H1 (cell line): ENCODE measurements around the gene SPPL3. TPM values are rescaled to one million over a fixed set of nuclear protein-coding genes. Genes with fewer than 3 reads are reported as not detected.

Experiments used
- CTCF ChIA-PET: fragments of 300-600 bp; sonication (Branson Sonifier 250); formaldehyde crosslinking; loops from one replicate; lab custom pipeline; 2021; ENCODE audit not compliant: partially characterized antibody; lab: Charles Lee
- POLR2A ChIA-PET: fragments of 300-600 bp; sonication (Branson Sonifier 250); formaldehyde crosslinking; loops from one replicate; lab custom pipeline; 2021; ENCODE audit warnings: inconsistent platforms; ENCODE audit not compliant: partially characterized antibody; lab: Charles Lee
- DNase-seq, 2 experiments: peaks; one replicate each; pipeline versions ENCODE4 v3.0.0 to v3.0.0-alpha.2; 2010 to 2022; ENCODE audit warnings: low spot score in 2 of 2, low read depth in 1 of 2, mixed read lengths in 1 of 2
- FAIRE-seq: peaks from 2 replicates; lab custom pipeline; 2011; peaks lifted over from hg19 to GRCh38; lab: Jason Lieb, UNC
- H2AFZ ChIP-seq: 2 replicates; pipeline ENCODE4 v1.8.1; 2012; ENCODE audit warnings: low read length, inconsistent platforms
- H2AK5ac ChIP-seq: 2 replicates; pipeline ENCODE4 v1.6.1; 2013; ENCODE audit warnings: low read depth, low read length
- H2BK120ac ChIP-seq: replicated peaks from 2 replicates; pipeline ENCODE3; 2013; ENCODE audit warnings: low read depth, low read length, inconsistent platforms
- H2BK12ac ChIP-seq: 2 replicates; pipeline ENCODE4 v1.6.1; 2013; ENCODE audit warnings: low read depth, low read length
- H2BK15ac ChIP-seq: 2 replicates; pipeline ENCODE4 v1.6.1; 2013; ENCODE audit warnings: low read length
- H2BK20ac ChIP-seq: 2 replicates; pipeline ENCODE4 v1.6.1; 2013; ENCODE audit warnings: low read length
- H2BK5ac ChIP-seq: 2 replicates; pipeline ENCODE4 v1.6.1; 2013; ENCODE audit warnings: low read depth, low read length
- H3K14ac ChIP-seq: 2 replicates; pipeline ENCODE4 v1.6.1; 2013; ENCODE audit warnings: inconsistent platforms; ENCODE audit not compliant: insufficient read length
- H3K18ac ChIP-seq: 2 replicates; pipeline ENCODE4 v1.6.1; 2013; ENCODE audit warnings: low read length; ENCODE audit errors: extremely low read depth
- H3K23ac ChIP-seq: 2 replicates; pipeline ENCODE4 v1.6.1; 2013; ENCODE audit warnings: inconsistent platforms; ENCODE audit not compliant: insufficient read length
- H3K23me2 ChIP-seq: 2 replicates; pipeline ENCODE4 v1.6.1; 2013; ENCODE audit warnings: low read depth, low read length
- H3K27ac ChIP-seq: 2 replicates; pipeline ENCODE4 v1.6.1; 2011; ENCODE audit warnings: low read depth, low read length, inconsistent platforms
- H3K27me3 ChIP-seq, 4 experiments: replicated peaks in 1 of 4; 1 replicate in 1 of 4; 2 replicates in 3 of 4; pipeline versions ENCODE4 v1.6.1 to v1.8.1; 2011 to 2013; ENCODE audit warnings: low read length in 3 of 4, mild to moderate bottlenecking in 3 of 4, inconsistent platforms in 2 of 4, mixed read lengths in 2 of 4, moderate library complexity in 1 of 4; ENCODE audit not compliant: control insufficient read depth in 3 of 4, insufficient read depth in 3 of 4; ENCODE audit errors: extremely low read depth in 1 of 4
- H3K36me3 ChIP-seq, 4 experiments: 2 replicates each; pipeline versions ENCODE4 v1.6.1 to v1.8.1; 2011 to 2013; ENCODE audit warnings: mild to moderate bottlenecking in 4 of 4, low read length in 3 of 4, moderate library complexity in 2 of 4, control low read depth in 1 of 4, inconsistent platforms in 1 of 4; ENCODE audit not compliant: insufficient read depth in 4 of 4, control insufficient read depth in 2 of 4
- H3K4ac ChIP-seq: replicated peaks from 2 replicates; pipeline ENCODE3; 2013; ENCODE audit warnings: low read length, low read depth, mixed read lengths, inconsistent platforms; ENCODE audit not compliant: insufficient read length
- H3K4me1 ChIP-seq, 4 experiments: replicated peaks in 1 of 4; 1 replicate in 1 of 4; 2 replicates in 3 of 4; pipeline versions ENCODE4 v1.6.1 to v1.8.1; 2011 to 2013; ENCODE audit warnings: low read length in 3 of 4, inconsistent platforms in 2 of 4, mixed read lengths in 1 of 4; ENCODE audit not compliant: insufficient read depth in 4 of 4, control insufficient read depth in 3 of 4
- H3K4me2 ChIP-seq, 2 experiments: 2 replicates each; pipeline versions ENCODE4 v1.6.1 to v1.8.1; 2011 to 2013; ENCODE audit warnings: low read depth in 2 of 2, low read length in 2 of 2, control low read depth in 1 of 2, inconsistent platforms in 1 of 2, mild to moderate bottlenecking in 1 of 2; ENCODE audit not compliant: insufficient read depth in 1 of 2
- H3K4me3 ChIP-seq, 4 experiments: fragments of 200-600, 300-600 bp in 1 of 4; sonication (generic), shearing (Covaris generic), sonication (Bioruptor Twin) in 1 of 4; 2 replicates each; pipeline versions ENCODE4 v1.5.1 to v1.8.1; 2011 to 2016; ENCODE audit warnings: low read length in 4 of 4, low read depth in 3 of 4, control low read depth in 2 of 4, inconsistent platforms in 2 of 4, mild to moderate bottlenecking in 2 of 4, mixed read lengths in 1 of 4, moderate library complexity in 1 of 4; ENCODE audit not compliant: insufficient read depth in 2 of 4; ENCODE audit errors: extremely low read depth in 1 of 4
- H3K56ac ChIP-seq: replicated peaks from 2 replicates; pipeline ENCODE3; 2013; ENCODE audit warnings: low read depth, mild to moderate bottlenecking, mixed read lengths, low read length, inconsistent platforms; ENCODE audit not compliant: insufficient read length
- H3K79me1 ChIP-seq: 2 replicates; pipeline ENCODE4 v1.6.1; 2013; ENCODE audit warnings: low read depth, low read length, control low read depth
- H3K79me2 ChIP-seq, 2 experiments: 2 replicates each; pipeline versions ENCODE4 v1.6.1 to v1.8.1; 2012 to 2013; ENCODE audit warnings: low read length in 2 of 2, mild to moderate bottlenecking in 2 of 2, inconsistent platforms in 1 of 2; ENCODE audit not compliant: insufficient read depth in 2 of 2, control insufficient read depth in 1 of 2
- H3K9ac ChIP-seq, 4 experiments: replicated peaks in 1 of 4; 1 replicate in 1 of 4; 2 replicates in 3 of 4; pipeline versions ENCODE4 v1.6.1 to v1.8.1; 2011 to 2013; ENCODE audit warnings: low read depth in 3 of 4, low read length in 3 of 4, control low read depth in 2 of 4, mild to moderate bottlenecking in 2 of 4, moderate library complexity in 2 of 4, inconsistent platforms in 1 of 4; ENCODE audit errors: extremely low read depth in 1 of 4
- H3K9me3 ChIP-seq, 2 experiments: 2 replicates each; pipeline versions ENCODE4 v1.6.1 to v1.8.1; 2012 to 2013; ENCODE audit warnings: mild to moderate bottlenecking in 2 of 2, moderate library complexity in 2 of 2, control low read depth in 1 of 2, inconsistent platforms in 1 of 2, low read depth in 1 of 2, low read length in 1 of 2, mixed read lengths in 1 of 2; ENCODE audit not compliant: insufficient read depth in 2 of 2
- H4K20me1 ChIP-seq, 2 experiments: replicated peaks in 1 of 2; 2 replicates each; pipeline versions ENCODE3 to v1.8.1; 2011 to 2013; ENCODE audit warnings: inconsistent platforms in 2 of 2, low read length in 2 of 2, mild to moderate bottlenecking in 1 of 2; ENCODE audit not compliant: insufficient read depth in 2 of 2, control insufficient read depth in 1 of 2
- H4K5ac ChIP-seq: 2 replicates; pipeline ENCODE4 v1.6.1; 2013; ENCODE audit warnings: low read length, low read depth, mixed read lengths, inconsistent platforms; ENCODE audit not compliant: insufficient read length
- H4K8ac ChIP-seq: 2 replicates; pipeline ENCODE4 v1.8.0; 2013; ENCODE audit warnings: mild to moderate bottlenecking, moderate library complexity, low read length, inconsistent platforms; ENCODE audit not compliant: insufficient read depth; ENCODE audit errors: extremely low read depth
- H4K91ac ChIP-seq: replicated peaks from 2 replicates; pipeline ENCODE3; 2013; ENCODE audit warnings: low read length, mixed read lengths, inconsistent platforms; ENCODE audit not compliant: insufficient read length
- CHD1 ChIP-seq: IDR thresholded peaks from 2 replicates; pipeline ENCODE4 v1.6.1; 2012; ENCODE audit warnings: low read depth, low read length, improper control_type of control experiment
- CHD2 ChIP-seq: IDR thresholded peaks from 2 replicates; pipeline ENCODE4 v1.6.1; 2012; ENCODE audit warnings: low read length, improper control_type of control experiment
- CREB1 ChIP-seq: IDR thresholded peaks from 2 replicates; pipeline ENCODE4 v1.6.1; 2012; ENCODE audit warnings: inconsistent platforms
- EP300 ChIP-seq, 2 experiments: IDR thresholded peaks; 1 replicate in 1 of 2; 2 replicates in 1 of 2; pipeline ENCODE4 v1.6.1; 2011 to 2012; ENCODE audit warnings: low read depth in 2 of 2, low read length in 2 of 2, mild to moderate bottlenecking in 2 of 2, borderline replicate concordance in 1 of 2, inconsistent platforms in 1 of 2, moderate library complexity in 1 of 2
- HDAC2 ChIP-seq, 2 experiments: fragments of 300-600 bp in 1 of 2; sonication (generic) in 1 of 2; IDR thresholded peaks; 2 replicates each; pipeline ENCODE4 v1.6.1; 2011 to 2012; ENCODE audit warnings: low read depth in 2 of 2, low read length in 2 of 2, mild to moderate bottlenecking in 2 of 2, moderate library complexity in 2 of 2, borderline replicate concordance in 1 of 2, inconsistent platforms in 1 of 2
- KDM5A ChIP-seq: fragments of 200-600 bp; IDR thresholded peaks from 2 replicates; pipeline ENCODE4 v1.7.1; 2012; ENCODE audit warnings: mild to moderate bottlenecking, low read length, inconsistent platforms, mixed read lengths
- NANOG ChIP-seq: IDR thresholded peaks from 2 replicates; pipeline ENCODE4 v1.6.1; 2011; ENCODE audit warnings: low read length, low read depth, mild to moderate bottlenecking, inconsistent platforms; ENCODE audit not compliant: insufficient read depth, poor library complexity, severe bottlenecking
- SAP30 ChIP-seq: fragments of 300-600 bp; sonication (generic); IDR thresholded peaks from 2 replicates; pipeline ENCODE4 v1.7.1; 2012; ENCODE audit warnings: low read length, moderate library complexity, mild to moderate bottlenecking, inconsistent platforms; ENCODE audit not compliant: insufficient read depth, insufficient replicate concordance
- SUZ12 ChIP-seq: fragments of 200-600 bp; sonication (generic); IDR thresholded peaks from 2 replicates; pipeline ENCODE4 v1.6.1; 2012; ENCODE audit warnings: mild to moderate bottlenecking, inconsistent platforms, low read length, moderate library complexity, mixed read lengths
- TBP ChIP-seq: IDR thresholded peaks from 2 replicates; pipeline ENCODE4 v1.6.1; 2011; ENCODE audit warnings: low read depth, low read length, improper control_type of control experiment
- USF2 ChIP-seq: IDR thresholded peaks from 2 replicates; pipeline ENCODE4 v1.6.1; 2011; ENCODE audit warnings: low read length, improper control_type of control experiment
- WGBS, 2 experiments: shearing (Covaris generic) in 1 of 2; methylation state at CpG; one replicate each; pipeline versions ENCODE4 v1.1.6 to v1.1.7; 2013 to 2015; ENCODE audit warnings: low lambda C conversion rate in 2 of 2, mixed read lengths in 2 of 2, inconsistent platforms in 1 of 2, low coverage in 1 of 2, missing lambda C conversion rate in 1 of 2; ENCODE audit not compliant: insufficient replicate concordance in 2 of 2, insufficient coverage in 1 of 2, insufficient read length in 1 of 2; ENCODE audit errors: extremely low coverage in 1 of 2, missing lambda C conversion rate in 1 of 2; 5-methylcytosine and 5-hydroxymethylcytosine counted together
- polyA plus RNA-seq, 7 experiments: library from polyadenylated mRNA; depleted of rRNA in 3 of 7; stranded (reverse) in 5 of 7; unstranded in 2 of 7; fragments of >200 nt in 5 of 7; fragments of 200-250 nt in 2 of 7; gene quantifications; 1 replicate in 5 of 7; 2 replicates in 1 of 7; 4 replicates in 1 of 7; pipeline versions ENCODE4 v1.2.1 to v1.2.3, GENCODE V29; 2011 to 2013; ENCODE audit warnings: missing spikeins in 2 of 7, mixed read lengths in 2 of 7
- total RNA-seq: library from RNA; stranded (reverse); fragmentation: NEBNext Ultra II Directional; extraction: Animal tissue kit (Norgen Biotek cat#: 25700); gene quantifications from 2 replicates; pipeline ENCODE4 v1.2.1, GENCODE V29; 2021

The SPPL3 gene
- total and polyA plus RNA-seq, 2 of the 8 experiments (the other 6 are each of a cell fraction or from before 2014, with no cell fraction given) = 27.3 to 48.4 TPM

- H3K27ac ChIP-seq = no peak overlapping the region
- no peak overlapping the region for H3K56ac ChIP-seq
- no peak overlapping the region for H2AK5ac ChIP-seq
- peaks cover 4% of the 10 kb centered on the region; the same call in 1 of the 2 replicates for H3K23me2 ChIP-seq
- no peak overlapping the region for H4K8ac ChIP-seq
- H3K14ac ChIP-seq = no peak overlapping the region
- H3K9me3 ChIP-seq = no peaks in the 10 kb centered on the region
- H4K91ac ChIP-seq = no peak overlapping the region
- peaks cover 0 to 5% (median 4%) of the 10 kb centered on the region in 4 experiments; a peak in 4 of 7 replicates for H3K4me1 ChIP-seq
- no peak overlapping the region for H3K18ac ChIP-seq
- no peak overlapping the region for H2BK20ac ChIP-seq
- peaks cover 29 to 55% (median 48%) of the 10 kb centered on the region in 4 experiments for H3K36me3 ChIP-seq
- H2AFZ ChIP-seq = no peak overlapping the region
- WGBS, 2 experiments = 94% methylated on average over 2 of the region's 2 CpGs; no CpG with 5 or more reads in 1 of the 2 experiments
- no peak overlapping the region for H3K4me2 ChIP-seq
- H3K23ac ChIP-seq = no peak overlapping the region
- H2BK120ac ChIP-seq = no peak overlapping the region
- no peak overlapping the region for H3K4me3 ChIP-seq
- no peak overlapping the region for H2BK12ac ChIP-seq
- FAIRE-seq (no peak), DNase-seq (no peak)
- H3K79me2 ChIP-seq = no peaks in the 10 kb centered on the region
- H3K27me3 ChIP-seq = peaks cover 0 to 4% (median 1%) of the 10 kb centered on the region in 4 experiments; a peak in 3 of 7 replicates
- H4K5ac ChIP-seq = no peak overlapping the region
- H3K79me1 ChIP-seq = no peaks in the 10 kb centered on the region
- peaks cover 0 to 8% of the 10 kb centered on the region in 2 experiments for H4K20me1 ChIP-seq
- ChIA-PET POLR2A (interaction anchor here (1.2 kb wide), 1 partner anchor 11 kb away, joined by 3 read pairs; no protein-coding TSS in a partner anchor), CTCF (interaction anchor here (0.9 kb wide), 1 partner anchor 56 kb away, joined by 3 read pairs; no protein-coding TSS in a partner anchor)
- H2BK5ac ChIP-seq = no peak overlapping the region
- no peak overlapping the region for H3K4ac ChIP-seq
- no peak overlapping the region for H3K9ac ChIP-seq
- no peak overlapping the region for H2BK15ac ChIP-seq
- no peak for TF ChIP-seq SUZ12
- no peak for TF ChIP-seq NANOG
- TF ChIP-seq USF2 = no peak
- TF ChIP-seq CHD2 = no peak
- no peak for TF ChIP-seq SAP30
- no peak for TF ChIP-seq KDM5A
- TF ChIP-seq CHD1 = no peak
- TF ChIP-seq TBP = no peak
- no peak for TF ChIP-seq HDAC2 (IDR thresholded peaks at IDR 0.05; ENCODE audit: borderline replicate concordance in 1 of 2, low read depth in 2 of 2, low read length in 2 of 2)
- TF ChIP-seq EP300 (IDR thresholded peaks at IDR 0.05; ENCODE audit: borderline replicate concordance in 1 of 2, low read depth in 2 of 2, low read length in 2 of 2) = no peak
- no peak for TF ChIP-seq CREB1
Observed at GRCh38 chr12:120722784-120723183, 181.4 kb downstream of the SPPL3 start.
